Tibial nerve (tissue), 4 donors: Measurements from ENCODE around the gene SATL1.

Experiments used
- CTCF ChIP-seq, 5 experiments: fragments of 200-600 bp in 3 of 5; fragments of 450-650 bp in 2 of 5; sonication (generic) in 3 of 5; IDR thresholded peaks; one replicate each; pipeline ENCODE4 v1.5.1; 2016 to 2019; ENCODE audit warnings: antibody characterized with exemption in 5 of 5, mild to moderate bottlenecking in 3 of 5, moderate library complexity in 2 of 5
- EP300 ChIP-seq, 2 donors: sonication (generic); formaldehyde crosslinking; IDR thresholded peaks; one replicate each; pipeline ENCODE4 v1.6.1; 2017; ENCODE audit warnings: antibody characterized with exemption in 2 of 2, mild to moderate bottlenecking in 1 of 2
- POLR2A ChIP-seq, 2 donors: fragments of 450-650 bp; IDR thresholded peaks; one replicate each; pipeline ENCODE4 v1.6.1; 2017; ENCODE audit warnings: antibody characterized with exemption in 2 of 2, mild to moderate bottlenecking in 2 of 2, moderate library complexity in 2 of 2

- TF ChIP-seq CTCF (IDR thresholded peaks at IDR 0.05) (no peak), POLR2A (IDR thresholded peaks at IDR 0.05) (no peak), EP300 (IDR thresholded peaks at IDR 0.05) (no peak)
Measured at GRCh38 chrX:85051627-85052026, 192.0 kb downstream of the SATL1 start.
